ENCODE results near the gene SHQ1. TPM values are rescaled to one million over a fixed set of nuclear protein-coding genes. Genes with fewer than 3 reads are reported as not detected.

The SHQ1 gene
- total RNA-seq, 1 experiment from 2014 or later = 23.4 TPM

DNA sequence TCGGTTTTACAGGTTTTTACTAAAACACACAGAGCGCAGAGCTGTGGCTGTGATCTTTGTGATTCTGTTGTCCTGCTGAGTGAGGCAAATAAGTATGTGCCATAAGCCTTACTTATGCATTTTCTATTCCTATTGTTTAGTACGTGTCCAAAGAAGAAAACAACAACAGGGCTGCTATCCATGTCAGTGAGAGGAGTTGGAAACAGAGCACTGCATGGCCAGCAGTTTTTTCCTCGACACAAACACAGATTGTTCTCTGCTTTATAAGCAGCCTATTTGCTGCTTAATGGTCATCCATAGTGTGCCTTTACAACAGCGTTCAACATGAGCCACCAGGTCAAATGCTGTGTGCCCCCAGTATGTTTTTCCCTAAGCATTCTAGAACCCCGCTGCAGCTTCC is 79.8 kb downstream of the SHQ1 start:
- H3K27ac ChIP-seq = no peak overlapping the region
- H3K4me3 ChIP-seq = no peak overlapping the region

GRCh38 chr3:72768006-72768441 is 80.2 kb downstream of the SHQ1 start:
- H3K9me3 ChIP-seq (replicated peaks) = no peaks in the 10 kb centered on the region
- no peak for DNase-seq (ENCODE audit: low read depth in 1 of 2, low spot score in 2 of 2)
- H3K27me3 ChIP-seq (replicated peaks) = no peaks in the 10 kb centered on the region
- H3K27ac ChIP-seq = no peak overlapping the region
- H3K4me3 ChIP-seq = no peak overlapping the region
- H3K36me3 ChIP-seq = 0 out of 2 replicates have a peak, but pooled peaks cover 2% of the 10 kb centered on the region
- peaks cover 10% of the 10 kb centered on the region; the same call in 1 of the 2 replicates for H3K4me1 ChIP-seq (replicated peaks)

More for the DNA sequence above, 79.8 kb downstream of the SHQ1 start:
- 0 out of 2 replicates have a peak, but pooled peaks cover 2% of the 10 kb centered on the region for H3K36me3 ChIP-seq
- peaks cover 7% of the 10 kb centered on the region; the same call in 1 of the 2 replicates for H3K4me1 ChIP-seq (replicated peaks)
- no peak for DNase-seq (ENCODE audit: low read depth in 1 of 2, low spot score in 2 of 2)
- H3K9me3 ChIP-seq (replicated peaks) = no peaks in the 10 kb centered on the region
- no peaks in the 10 kb centered on the region for H3K27me3 ChIP-seq (replicated peaks)

DNA sequence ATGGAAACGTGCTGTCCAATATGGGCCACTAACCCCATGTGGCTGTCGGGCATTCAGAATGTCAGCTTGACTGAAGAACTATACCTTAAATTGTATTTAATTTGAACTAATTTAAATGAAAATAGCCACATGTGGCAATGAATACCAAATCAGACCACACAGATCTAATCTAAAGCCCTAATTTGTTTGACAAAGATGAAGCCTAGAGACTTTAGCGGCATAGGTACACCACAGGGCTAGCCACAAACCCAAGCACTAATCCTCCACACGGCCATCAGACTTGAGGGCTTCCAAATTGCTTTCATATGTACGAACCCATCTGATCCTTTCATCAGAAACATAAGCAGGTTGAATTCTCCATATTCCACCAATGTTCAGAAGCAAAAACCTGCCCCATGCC is 81.4 kb downstream of the SHQ1 start:
- Histone ChIP-seq H3K4me1 (replicated peaks) (peaks cover 10% of the 10 kb centered on the region; the same call in 1 of the 2 replicates), H3K9me3 (replicated peaks) (no peaks in the 10 kb centered on the region), H3K27ac (no peak overlapping the region), H3K27me3 (replicated peaks) (no peaks in the 10 kb centered on the region), H3K4me3 (no peak overlapping the region), H3K36me3 (0 out of 2 replicates have a peak, but pooled peaks cover 2% of the 10 kb centered on the region)
- no peak for DNase-seq (ENCODE audit: low read depth in 1 of 2, low spot score in 2 of 2)

DNA sequence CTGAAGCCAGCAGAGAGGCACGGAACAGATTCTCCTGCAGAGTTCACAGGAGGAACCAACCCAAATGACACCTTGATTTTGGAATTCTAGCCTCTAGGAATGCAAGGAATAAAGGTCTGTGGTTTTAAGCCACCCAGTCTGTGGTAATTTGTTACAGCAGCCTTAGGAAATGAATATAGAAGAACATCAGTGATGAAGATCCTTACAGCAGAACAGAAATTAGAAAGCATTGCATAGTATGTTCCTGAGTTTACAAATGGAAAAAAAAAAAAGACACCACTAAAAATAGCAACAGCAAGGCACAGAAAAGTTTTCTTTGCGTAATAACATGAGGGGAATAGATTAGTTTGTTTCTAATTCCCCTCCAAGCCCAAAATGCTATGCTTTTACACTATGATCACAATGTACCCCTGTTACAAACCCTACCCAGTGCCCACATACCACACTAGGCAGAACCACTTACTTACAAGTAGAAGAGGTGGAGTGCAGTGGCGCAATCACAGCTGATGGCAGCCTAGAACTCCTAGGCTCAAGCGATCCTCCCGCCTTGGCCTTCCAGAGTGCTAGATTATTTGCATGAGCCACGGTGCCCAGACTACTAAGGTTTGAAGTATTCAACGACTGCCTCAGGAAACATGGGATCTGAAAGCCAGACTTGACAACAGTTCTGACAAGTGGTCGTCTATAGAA is 84.3 kb downstream of the SHQ1 start:
- Histone ChIP-seq H3K9me3 (replicated peaks) (no peaks in the 10 kb centered on the region), H3K4me3 (no peak overlapping the region), H3K27ac (no peak overlapping the region), H3K36me3 (no peaks in the 10 kb centered on the region), H3K27me3 (replicated peaks) (no peaks in the 10 kb centered on the region), H3K4me1 (replicated peaks) (peaks cover 10% of the 10 kb centered on the region; the same call in 1 of the 2 replicates)
- peak in 1 of 2 experiments; percentile 28 for DNase-seq (ENCODE audit: low read depth in 1 of 2, low spot score in 2 of 2)

- H3K36me3 ChIP-seq = no peaks in the 10 kb centered on the region
- no peak overlapping the region for H3K4me3 ChIP-seq
- no peaks in the 10 kb centered on the region for H3K27me3 ChIP-seq (replicated peaks)
- DNase-seq (ENCODE audit: low read depth in 1 of 2, low spot score in 2 of 2) = no peak
- no peak overlapping the region for H3K27ac ChIP-seq
- peaks cover 10% of the 10 kb centered on the region; the same call in 1 of the 2 replicates for H3K4me1 ChIP-seq (replicated peaks)
- no peaks in the 10 kb centered on the region for H3K9me3 ChIP-seq (replicated peaks)
Measured at GRCh38 chr3:72761410-72761809, 86.8 kb downstream of the SHQ1 start.

GRCh38 chr3:72760225-72760624 is 88.0 kb downstream of the SHQ1 start:
- DNase-seq (ENCODE audit: low read depth in 1 of 2, low spot score in 2 of 2) = no peak
- Histone ChIP-seq H3K4me3 (no peak overlapping the region), H3K36me3 (no peaks in the 10 kb centered on the region), H3K27ac (no peak overlapping the region), H3K9me3 (replicated peaks) (no peaks in the 10 kb centered on the region), H3K27me3 (replicated peaks) (no peaks in the 10 kb centered on the region), H3K4me1 (replicated peaks) (peaks cover 10% of the 10 kb centered on the region; the same call in 1 of the 2 replicates)

- Histone ChIP-seq H3K27ac (no peak overlapping the region), H3K4me3 (no peak overlapping the region), H3K36me3 (no peaks in the 10 kb centered on the region), H3K27me3 (replicated peaks) (no peaks in the 10 kb centered on the region), H3K4me1 (replicated peaks) (no peaks in the 10 kb centered on the region), H3K9me3 (replicated peaks) (no peaks in the 10 kb centered on the region)
- no peak for DNase-seq (ENCODE audit: low read depth in 1 of 2, low spot score in 2 of 2)
Measured at GRCh38 chr3:72756900-72757299, 91.3 kb downstream of the SHQ1 start.

DNA sequence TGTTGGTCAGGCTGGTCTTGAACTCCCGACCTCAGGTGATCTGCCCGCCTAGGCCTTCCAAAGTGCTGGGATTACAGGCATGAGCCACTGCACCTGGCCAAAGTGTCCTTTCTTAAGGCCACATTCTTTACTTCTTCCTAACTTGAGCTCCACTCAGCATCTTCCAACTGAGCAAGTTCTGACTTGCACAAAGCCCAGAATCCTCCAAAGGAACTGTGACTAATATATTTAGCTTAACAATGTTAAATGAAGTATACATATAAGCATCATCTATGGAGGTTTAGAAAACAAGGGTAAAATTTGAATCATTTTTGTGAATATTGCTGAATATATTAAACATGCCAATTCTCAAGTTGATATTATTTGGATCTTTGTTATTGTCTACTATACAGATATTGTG is 93.7 kb downstream of the SHQ1 start:
- no peak for DNase-seq (ENCODE audit: low read depth in 1 of 2, low spot score in 2 of 2)
- Histone ChIP-seq H3K9me3 (replicated peaks) (no peaks in the 10 kb centered on the region), H3K4me3 (no peak overlapping the region), H3K36me3 (no peaks in the 10 kb centered on the region), H3K27me3 (replicated peaks) (no peaks in the 10 kb centered on the region), H3K27ac (no peak overlapping the region), H3K4me1 (replicated peaks) (no peaks in the 10 kb centered on the region)

DNA sequence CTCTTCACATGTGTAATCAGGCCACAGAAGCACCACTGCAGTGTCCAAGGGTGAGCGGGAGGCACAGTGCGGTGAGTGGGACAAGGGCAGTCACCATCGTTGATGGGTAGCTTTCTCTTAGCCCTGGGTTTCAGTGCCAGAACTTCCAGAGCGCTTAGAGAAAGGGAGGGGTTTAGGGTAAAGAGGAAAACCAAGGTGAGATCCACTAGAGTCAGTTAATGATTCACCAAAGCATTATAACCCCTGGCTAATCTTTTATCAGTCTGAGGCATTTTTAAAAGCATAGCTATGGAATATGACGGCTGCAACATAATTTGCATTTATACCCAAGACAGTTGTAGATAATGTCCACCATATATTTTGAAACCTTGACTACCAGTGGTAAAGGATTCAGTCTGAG is 94.8 kb downstream of the SHQ1 start:
- Histone ChIP-seq H3K27ac (no peak overlapping the region), H3K4me3 (no peak overlapping the region), H3K9me3 (replicated peaks) (no peaks in the 10 kb centered on the region), H3K36me3 (no peaks in the 10 kb centered on the region), H3K27me3 (replicated peaks) (no peaks in the 10 kb centered on the region), H3K4me1 (replicated peaks) (peaks cover 5% of the 10 kb centered on the region)
- DNase-seq (ENCODE audit: low read depth in 1 of 2, low spot score in 2 of 2) = no peak

DNA sequence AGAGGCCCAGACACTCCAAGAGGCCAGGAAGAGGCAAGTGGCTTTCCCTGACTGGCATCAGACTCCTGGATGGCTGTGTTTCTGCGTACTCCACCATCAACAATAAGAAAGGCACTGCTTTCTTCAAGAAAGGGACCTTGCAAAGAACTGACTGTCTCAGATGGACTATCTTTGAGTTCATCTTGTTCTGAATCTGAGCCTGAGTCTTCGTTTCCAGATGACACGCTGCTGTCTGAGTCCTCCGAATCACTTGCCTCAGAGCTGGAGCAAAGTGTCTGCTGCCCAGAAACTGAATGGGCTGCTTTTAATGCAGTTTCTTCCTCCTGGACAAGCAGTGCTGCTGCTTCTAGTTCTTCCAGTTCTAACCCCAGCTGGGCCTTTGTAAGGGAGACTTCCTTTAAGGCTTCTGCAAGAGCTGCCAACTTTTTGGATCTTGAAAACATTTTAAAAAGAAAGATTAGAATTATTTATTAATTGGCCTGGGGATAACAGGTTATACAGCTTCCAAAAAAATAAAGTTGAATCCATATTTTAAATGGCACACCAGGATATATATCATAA is 97.8 kb downstream of the SHQ1 start:
- DNase-seq (ENCODE audit: low read depth in 1 of 2, low spot score in 2 of 2) = no peak
- no peaks in the 10 kb centered on the region for H3K36me3 ChIP-seq
- no peak overlapping the region for H3K27ac ChIP-seq
- peaks cover 19% of the 10 kb centered on the region for H3K4me1 ChIP-seq (replicated peaks)
- no peaks in the 10 kb centered on the region for H3K9me3 ChIP-seq (replicated peaks)
- no peak overlapping the region for H3K4me3 ChIP-seq
- no peaks in the 10 kb centered on the region for H3K27me3 ChIP-seq (replicated peaks)

DNA sequence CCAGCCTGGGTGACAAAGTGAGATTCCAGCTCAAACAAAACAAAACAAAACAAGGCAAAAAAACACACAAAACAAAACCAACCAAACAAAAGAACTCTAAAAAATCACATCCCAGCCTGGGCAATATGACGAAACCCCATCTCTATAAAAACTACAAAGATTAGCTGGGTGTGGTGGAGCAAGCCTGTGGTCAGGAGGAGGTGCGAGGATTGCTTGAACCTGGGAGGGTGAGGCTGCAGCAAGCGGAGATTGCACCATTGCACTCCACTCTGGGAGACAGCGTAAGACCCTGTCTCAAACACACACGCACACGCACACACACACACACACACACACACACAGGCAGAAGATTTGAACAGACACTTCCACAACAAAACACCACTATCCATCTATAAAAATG is 99.6 kb downstream of the SHQ1 start:
- H3K4me1 ChIP-seq (replicated peaks) = peaks cover 19% of the 10 kb centered on the region
- DNase-seq (ENCODE audit: low read depth in 1 of 2, low spot score in 2 of 2) = peak in 1 of 2 experiments; percentile 9
- H3K36me3 ChIP-seq = no peaks in the 10 kb centered on the region
- no peak overlapping the region for H3K27ac ChIP-seq
- H3K9me3 ChIP-seq (replicated peaks) = no peaks in the 10 kb centered on the region
- no peaks in the 10 kb centered on the region for H3K27me3 ChIP-seq (replicated peaks)
- no peak overlapping the region for H3K4me3 ChIP-seq

DNA sequence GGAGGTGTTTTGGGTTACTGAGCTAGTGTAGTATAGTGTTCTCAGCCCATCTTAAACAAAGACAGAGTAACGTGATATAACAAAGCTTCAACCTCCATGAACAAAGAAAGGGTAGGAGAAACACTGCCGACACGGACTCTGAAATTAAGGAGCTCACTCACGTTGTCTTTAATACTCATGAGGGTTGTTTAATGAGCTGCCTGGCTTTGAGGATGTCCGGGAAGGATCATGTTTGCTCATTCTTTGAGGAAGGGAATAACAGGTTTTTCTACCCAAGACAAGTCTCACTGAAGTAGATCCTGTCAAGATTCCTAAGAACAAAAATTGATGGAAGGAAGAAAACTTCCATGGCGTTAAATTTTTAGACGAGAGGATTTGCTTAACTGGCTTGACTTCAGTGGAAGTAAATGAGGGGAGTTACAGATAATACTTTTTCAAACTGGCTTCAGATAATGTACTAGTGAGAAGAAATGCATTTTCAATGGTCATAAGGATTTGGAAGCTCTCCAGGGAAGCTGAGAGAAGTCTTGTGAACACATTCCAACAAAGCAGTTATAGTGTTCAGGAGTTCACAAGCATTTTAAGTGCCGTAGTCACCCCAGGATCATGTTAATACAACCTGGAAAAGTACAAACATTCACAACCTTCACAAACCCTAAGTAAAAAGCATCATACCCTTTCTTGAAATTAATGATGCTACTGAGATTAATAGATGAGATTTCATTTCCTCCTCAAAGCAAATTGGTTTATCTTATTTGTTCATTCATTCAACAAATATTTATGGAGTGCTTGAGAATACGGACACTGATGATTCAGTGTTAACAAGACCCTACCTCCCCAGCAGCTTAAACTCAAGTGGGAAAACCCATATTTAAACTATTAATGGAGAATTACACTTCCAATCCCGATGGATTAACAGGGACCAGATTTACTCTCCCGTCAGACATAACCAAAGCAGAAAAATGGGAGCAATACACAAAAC is 101.5 kb downstream of the SHQ1 start:
- Histone ChIP-seq H3K27me3 (replicated peaks) (no peaks in the 10 kb centered on the region), H3K4me1 (replicated peaks) (peaks cover 19% of the 10 kb centered on the region), H3K9me3 (replicated peaks) (no peaks in the 10 kb centered on the region), H3K4me3 (no peak overlapping the region), H3K36me3 (no peaks in the 10 kb centered on the region), H3K27ac (no peak overlapping the region)
- peak in 1 of 2 experiments; percentile 21 for DNase-seq (ENCODE audit: low read depth in 1 of 2, low spot score in 2 of 2)

- Histone ChIP-seq H3K27me3 (replicated peaks) (no peaks in the 10 kb centered on the region), H3K4me1 (replicated peaks) (peaks cover 19% of the 10 kb centered on the region), H3K4me3 (no peak overlapping the region), H3K9me3 (replicated peaks) (no peaks in the 10 kb centered on the region), H3K36me3 (no peaks in the 10 kb centered on the region), H3K27ac (no peak overlapping the region)
- no peak for DNase-seq (ENCODE audit: low read depth in 1 of 2, low spot score in 2 of 2)
Measured at GRCh38 chr3:72745146-72745999, 102.9 kb downstream of the SHQ1 start.

Data from SJSA1 (cell line).